WI38 (cell line): Measurements from ENCODE around the gene C7.

Experiments used
- H3K4me3 ChIP-seq: 2 replicates; pipeline ENCODE4 v1.5.1; 2011; ENCODE audit warnings: low read depth, mild to moderate bottlenecking, control low read depth, low read length
- TF ChIP-seq, protein P1 (sequence below): IDR thresholded peaks from 2 replicates; pipeline ENCODE4 v1.5.1; 2012; ENCODE audit warnings: low read depth, mild to moderate bottlenecking, control low read depth, low read length

Gene C7

DNA sequence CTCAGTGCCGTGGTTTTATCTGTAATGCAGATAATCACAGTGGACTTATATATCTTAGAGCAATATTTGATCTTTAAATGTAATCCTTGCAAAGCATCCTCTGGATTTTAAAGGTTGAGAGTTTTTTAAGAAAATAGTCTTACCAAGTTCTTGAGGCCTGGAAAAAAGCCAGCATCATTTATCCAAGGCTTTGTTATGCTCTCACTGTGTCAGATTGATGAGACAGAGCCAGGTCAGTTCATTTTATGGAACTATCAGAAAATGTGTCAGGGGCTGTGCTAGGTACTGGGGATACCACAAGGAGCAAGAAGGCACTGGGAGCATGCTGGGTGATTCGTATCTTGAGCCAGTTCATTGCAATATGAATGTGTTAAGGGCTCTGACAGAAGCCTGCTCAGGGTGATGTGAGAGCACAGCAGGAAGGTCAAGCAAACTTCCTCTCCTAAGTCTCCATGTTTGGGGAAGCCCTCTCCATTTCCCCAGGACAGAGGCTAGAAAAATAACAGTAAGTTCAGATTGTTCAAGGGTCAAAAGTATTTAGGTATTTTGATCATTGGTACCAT is 19.7 kb downstream of the C7 start:
- no peak overlapping the region for H3K4me3 ChIP-seq
- TF ChIP-seq, protein P1, sequence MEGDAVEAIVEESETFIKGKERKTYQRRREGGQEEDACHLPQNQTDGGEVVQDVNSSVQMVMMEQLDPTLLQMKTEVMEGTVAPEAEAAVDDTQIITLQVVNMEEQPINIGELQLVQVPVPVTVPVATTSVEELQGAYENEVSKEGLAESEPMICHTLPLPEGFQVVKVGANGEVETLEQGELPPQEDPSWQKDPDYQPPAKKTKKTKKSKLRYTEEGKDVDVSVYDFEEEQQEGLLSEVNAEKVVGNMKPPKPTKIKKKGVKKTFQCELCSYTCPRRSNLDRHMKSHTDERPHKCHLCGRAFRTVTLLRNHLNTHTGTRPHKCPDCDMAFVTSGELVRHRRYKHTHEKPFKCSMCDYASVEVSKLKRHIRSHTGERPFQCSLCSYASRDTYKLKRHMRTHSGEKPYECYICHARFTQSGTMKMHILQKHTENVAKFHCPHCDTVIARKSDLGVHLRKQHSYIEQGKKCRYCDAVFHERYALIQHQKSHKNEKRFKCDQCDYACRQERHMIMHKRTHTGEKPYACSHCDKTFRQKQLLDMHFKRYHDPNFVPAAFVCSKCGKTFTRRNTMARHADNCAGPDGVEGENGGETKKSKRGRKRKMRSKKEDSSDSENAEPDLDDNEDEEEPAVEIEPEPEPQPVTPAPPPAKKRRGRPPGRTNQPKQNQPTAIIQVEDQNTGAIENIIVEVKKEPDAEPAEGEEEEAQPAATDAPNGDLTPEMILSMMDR: no peak

DNA sequence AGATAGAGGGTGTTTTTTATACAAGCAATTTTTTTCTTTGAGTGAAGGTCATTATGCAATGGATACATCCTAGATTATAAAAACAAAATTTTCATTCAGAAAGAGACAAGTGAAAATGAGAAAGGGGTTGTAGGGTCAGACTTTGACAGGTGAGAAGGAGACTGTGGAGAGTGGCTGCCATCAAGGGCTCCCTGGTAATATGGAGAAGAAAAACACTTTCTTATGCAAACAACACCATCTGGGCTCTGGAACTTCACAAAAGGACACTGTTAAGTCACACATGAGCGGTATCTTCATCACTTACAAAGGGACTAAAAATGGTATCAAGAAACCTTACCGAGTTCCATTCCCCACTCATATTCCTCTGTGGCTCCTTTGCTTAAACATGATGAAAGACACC is 23.5 kb downstream of the C7 start:
- TF ChIP-seq, protein P1: no peak
- no peak overlapping the region for H3K4me3 ChIP-seq

DNA sequence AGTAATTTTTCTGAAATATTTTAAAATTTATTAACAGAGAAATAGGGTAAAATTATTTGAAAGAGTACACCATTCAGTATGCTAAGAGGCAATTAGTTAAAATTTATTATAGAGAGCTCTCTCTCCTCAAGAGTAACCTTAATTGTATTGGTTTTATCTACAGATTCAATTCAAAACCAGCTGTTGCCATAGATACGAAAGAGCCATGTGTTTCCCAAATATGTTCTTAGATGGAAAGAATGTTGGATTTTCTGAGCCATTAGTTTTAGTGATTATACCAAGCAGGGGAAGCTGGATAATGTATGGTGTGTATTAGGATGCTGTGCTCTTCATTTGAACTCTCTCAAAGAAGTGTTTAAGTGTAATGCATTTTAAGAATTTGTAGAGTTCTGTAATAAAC is 27.8 kb downstream of the C7 start:
- no peak overlapping the region for H3K4me3 ChIP-seq
- TF ChIP-seq, protein P1: no peak

DNA sequence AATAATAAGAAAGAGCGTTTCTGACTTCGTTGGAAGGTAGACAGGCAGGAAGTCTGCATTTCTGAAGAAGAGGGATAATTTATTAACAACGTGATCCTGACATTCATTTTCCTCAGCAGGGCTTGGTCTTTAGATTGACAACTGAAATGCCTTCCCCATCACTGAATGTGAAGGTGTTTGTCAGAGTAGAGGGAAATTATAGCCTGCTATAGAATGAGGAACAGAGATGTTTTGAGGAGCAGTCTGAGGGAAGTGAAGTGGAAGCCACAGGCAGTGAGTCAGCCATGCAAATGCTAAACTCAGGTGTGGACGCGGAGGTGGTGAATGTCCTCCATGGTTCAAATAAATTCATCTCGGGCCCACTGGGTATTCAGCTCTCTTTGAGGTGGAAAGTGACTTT is 30.5 kb downstream of the C7 start:
- TF ChIP-seq, protein P1: no peak
- H3K4me3 ChIP-seq: no peak overlapping the region

DNA sequence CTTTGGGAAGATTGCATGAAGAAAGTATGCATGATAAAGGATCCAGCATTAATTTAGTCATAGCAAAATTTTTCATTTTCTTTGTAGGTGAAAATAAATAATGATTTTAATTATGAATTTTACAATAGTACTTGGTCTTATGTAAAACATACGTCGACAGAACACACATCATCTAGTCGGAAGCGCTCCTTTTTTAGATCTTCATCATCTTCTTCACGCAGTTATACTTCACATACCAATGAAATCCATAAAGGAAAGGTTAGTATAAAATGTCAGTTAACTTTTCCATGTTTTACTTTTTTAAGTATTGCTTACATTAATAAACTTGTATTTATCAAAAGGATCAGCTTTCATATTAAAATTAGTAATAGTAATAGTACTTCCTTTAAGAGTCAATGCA is 35.8 kb downstream of the C7 start:
- TF ChIP-seq, protein P1: no peak
- H3K4me3 ChIP-seq: no peak overlapping the region

DNA sequence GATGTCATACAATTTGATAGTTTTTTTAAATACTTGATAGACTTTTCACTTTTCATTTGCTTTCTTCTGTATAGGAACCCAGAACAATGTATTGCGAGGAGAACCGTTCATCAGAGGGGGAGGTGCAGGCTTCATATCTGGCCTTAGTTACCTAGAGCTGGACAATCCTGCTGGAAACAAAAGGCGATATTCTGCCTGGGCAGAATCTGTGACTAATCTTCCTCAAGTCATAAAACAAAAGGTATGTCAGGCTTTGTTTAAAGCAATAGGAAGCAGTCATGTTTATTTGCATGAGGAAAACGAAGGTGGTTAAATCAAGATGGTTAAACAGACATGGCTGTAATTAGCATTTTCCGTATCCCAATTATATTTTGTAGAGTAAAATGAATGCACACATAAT is 46.0 kb downstream of the C7 start:
- H3K4me3 ChIP-seq: no peak overlapping the region
- TF ChIP-seq, protein P1: no peak

DNA sequence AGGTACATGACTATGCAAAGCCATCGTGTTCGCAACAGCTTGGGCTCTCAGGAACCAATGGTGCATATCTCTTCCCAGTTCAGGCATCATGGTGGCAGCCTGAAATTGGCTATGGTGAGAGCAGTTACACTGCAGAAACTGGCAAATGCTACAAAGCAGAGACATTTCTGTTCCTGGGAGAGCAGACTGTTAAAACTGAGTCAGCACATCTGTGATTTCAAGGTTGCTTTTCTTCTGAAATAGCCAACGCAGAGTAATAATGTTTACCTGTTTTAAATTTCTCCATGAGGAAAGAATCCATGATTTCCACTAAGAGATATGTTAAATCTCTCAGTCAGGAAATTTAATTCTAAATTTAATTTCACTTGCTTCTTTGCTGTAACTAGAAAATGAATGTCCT is 47.8 kb downstream of the C7 start:
- TF ChIP-seq, protein P1: no peak
- no peak overlapping the region for H3K4me3 ChIP-seq
